Measurements from ENCODE around the gene CDH23. TPM values are rescaled to one million over a fixed set of nuclear protein-coding genes. Genes with fewer than 3 reads are reported as not detected.

CDH23 gene
- total and polyA plus RNA-seq, 8 donors = 1.8 to 22.8 (median 3.0) TPM

DNA sequence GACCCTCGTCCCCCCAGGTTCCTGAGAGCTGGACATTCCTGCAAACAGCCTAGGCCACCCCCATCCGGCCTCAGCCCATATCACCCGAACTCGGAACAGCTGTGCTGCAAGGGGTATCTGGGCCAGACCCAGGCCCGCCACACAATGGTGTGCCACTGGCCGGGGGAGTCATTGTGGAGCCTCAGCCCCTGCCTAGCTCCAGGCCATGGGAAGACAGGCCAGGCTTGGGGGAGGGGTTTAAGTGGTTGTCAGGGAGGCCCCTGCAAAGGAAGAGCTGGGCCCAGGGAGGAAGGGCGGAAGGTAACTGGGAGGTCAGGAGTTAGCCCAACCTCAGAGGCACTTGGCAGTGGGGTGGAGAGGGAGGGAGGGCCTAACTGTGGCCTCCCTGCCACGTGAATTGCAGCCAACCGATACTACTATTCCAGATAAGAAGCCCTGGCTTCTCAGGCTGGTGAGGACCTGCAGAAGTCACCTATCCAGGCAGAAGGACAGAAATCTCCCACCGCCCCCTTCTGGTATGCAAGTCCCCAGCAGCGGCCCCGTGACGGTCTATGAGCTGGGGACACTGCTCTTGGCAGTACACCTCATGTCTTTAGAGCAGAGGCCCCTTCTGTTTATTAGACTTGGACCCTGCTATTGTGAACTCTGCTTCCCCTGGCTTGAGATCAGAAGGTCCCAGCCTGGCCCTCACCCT, 349.8 kb downstream of the CDH23 start:
- peak in 2 of 4 donors; percentile 73 to 79 for DNase-seq
- Histone ChIP-seq H3K27ac (peak overlapping the region; percentile 71 to 94), H3K36me3 (peaks cover 0 to 20% of the 10 kb centered on the region in 2 donors), H3K27me3 (no peaks in the 10 kb centered on the region), H3K4me1 (peaks cover 39 to 94% of the 10 kb centered on the region in 2 donors), H3K4me3 (no peak overlapping the region), H3K9me3 (peaks cover 0 to 8% of the 10 kb centered on the region in 2 donors)
- intact Hi-C loops (cut with DNase I) = no loop called here
- TF ChIP-seq, protein P1, sequence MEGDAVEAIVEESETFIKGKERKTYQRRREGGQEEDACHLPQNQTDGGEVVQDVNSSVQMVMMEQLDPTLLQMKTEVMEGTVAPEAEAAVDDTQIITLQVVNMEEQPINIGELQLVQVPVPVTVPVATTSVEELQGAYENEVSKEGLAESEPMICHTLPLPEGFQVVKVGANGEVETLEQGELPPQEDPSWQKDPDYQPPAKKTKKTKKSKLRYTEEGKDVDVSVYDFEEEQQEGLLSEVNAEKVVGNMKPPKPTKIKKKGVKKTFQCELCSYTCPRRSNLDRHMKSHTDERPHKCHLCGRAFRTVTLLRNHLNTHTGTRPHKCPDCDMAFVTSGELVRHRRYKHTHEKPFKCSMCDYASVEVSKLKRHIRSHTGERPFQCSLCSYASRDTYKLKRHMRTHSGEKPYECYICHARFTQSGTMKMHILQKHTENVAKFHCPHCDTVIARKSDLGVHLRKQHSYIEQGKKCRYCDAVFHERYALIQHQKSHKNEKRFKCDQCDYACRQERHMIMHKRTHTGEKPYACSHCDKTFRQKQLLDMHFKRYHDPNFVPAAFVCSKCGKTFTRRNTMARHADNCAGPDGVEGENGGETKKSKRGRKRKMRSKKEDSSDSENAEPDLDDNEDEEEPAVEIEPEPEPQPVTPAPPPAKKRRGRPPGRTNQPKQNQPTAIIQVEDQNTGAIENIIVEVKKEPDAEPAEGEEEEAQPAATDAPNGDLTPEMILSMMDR (IDR thresholded peaks at IDR 0.05) = no peak
- peak; percentile 72 for ATAC-seq

- no peaks in the 10 kb centered on the region for H3K27me3 ChIP-seq
- intact Hi-C loops (cut with DNase I) = no loop called here
- no peak overlapping the region for H3K4me3 ChIP-seq
- TF ChIP-seq, protein P1 (IDR thresholded peaks at IDR 0.05) = no peak
- H3K9me3 ChIP-seq = peaks cover 0 to 7% of the 10 kb centered on the region in 2 donors
- peak overlapping the region; percentile 71 to 94 for H3K27ac ChIP-seq
- ATAC-seq (no peak), DNase-seq (no peak)
- peaks cover 39 to 94% of the 10 kb centered on the region in 2 donors for H3K4me1 ChIP-seq
- peaks cover 0 to 26% of the 10 kb centered on the region in 2 donors for H3K36me3 ChIP-seq
Measured at GRCh38 chr10:71747039-71747531, 350.4 kb downstream of the CDH23 start.

DNA sequence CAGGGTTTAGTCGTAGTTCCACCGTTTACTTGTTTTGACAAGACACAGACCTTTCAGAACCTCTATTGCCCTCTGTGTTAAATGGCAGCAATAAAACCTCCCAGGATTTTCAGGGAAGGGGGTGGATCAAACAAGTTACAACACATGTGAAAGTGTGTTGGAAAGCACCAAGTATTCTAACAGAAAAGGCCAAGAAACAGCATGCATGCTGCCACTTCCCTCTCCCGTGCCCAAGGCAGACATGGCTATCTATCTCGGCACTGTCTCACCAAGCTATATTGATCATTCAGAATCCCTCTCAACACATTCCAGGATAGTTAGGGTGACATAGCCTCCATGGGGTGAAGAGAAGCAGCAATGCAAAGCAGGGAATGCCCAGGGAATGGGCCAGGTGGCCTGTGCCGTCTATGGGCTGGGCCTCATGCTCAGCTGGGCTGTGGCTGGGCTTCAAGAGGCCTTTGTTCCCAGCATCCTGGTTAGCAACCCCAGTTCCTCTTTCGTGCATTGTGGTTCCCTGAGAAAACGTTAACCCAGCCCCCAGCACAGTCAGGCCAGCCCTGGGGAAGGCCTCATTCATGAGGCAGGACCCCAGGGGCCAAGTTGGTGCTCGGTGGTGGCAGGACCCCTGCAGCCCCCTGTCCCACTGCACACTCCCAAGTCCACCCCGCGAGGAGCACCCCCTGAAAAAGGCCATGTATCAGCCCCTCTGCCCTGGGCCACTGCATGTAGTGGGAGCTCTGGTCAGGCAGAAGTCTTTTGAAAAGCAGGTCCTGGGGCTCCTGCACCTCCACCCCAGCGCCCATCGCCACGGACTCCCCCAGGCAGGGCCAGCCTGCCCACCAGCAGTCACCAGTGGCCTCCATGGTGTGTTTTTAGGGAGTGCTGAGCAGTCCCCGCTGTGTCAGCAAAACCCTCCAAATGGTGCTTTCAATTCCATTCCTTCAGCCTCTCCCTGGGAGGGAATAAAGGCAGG, 351.1 kb downstream of the CDH23 start:
- Histone ChIP-seq H3K27ac (peak overlapping the region; percentile 71 to 94), H3K9me3 (no peaks in the 10 kb centered on the region), H3K36me3 (peaks cover 0 to 33% of the 10 kb centered on the region in 2 donors), H3K4me3 (no peak overlapping the region), H3K27me3 (no peaks in the 10 kb centered on the region), H3K4me1 (peaks cover 39 to 95% of the 10 kb centered on the region in 2 donors)
- intact Hi-C loops (cut with DNase I) = no loop called here
- peak; percentile 30 for ATAC-seq
- TF ChIP-seq, protein P1 (IDR thresholded peaks at IDR 0.05) = no peak
- DNase-seq = no peak

DNA sequence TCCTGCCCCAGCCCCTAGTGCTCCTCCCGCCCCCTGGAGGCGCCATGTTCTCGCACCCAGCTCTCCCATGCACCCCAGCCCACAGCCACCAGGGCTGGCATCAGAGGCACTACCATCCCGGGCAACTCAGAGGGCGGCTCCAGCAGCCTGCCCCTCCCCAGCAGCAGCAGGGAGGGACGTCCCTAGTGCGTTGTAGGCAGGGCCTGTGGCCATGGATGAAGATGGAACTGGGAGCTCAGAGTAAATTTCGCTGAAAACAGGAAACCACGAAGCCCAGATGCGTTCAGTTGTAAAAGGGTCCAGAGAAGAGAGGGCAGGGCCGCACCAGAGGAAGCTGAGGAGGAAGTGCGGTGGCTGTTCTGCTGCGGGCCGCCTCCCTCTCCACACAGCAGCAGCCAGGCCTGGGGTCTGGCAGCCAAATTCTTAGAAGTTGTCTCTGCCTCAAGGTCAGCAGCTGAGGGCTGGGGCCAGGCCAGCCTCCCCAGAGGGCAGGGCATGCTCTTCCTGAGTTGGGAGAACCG, 352.0 kb downstream of the CDH23 start:
- Histone ChIP-seq H3K4me1 (peaks cover 39 to 95% of the 10 kb centered on the region in 2 donors), H3K36me3 (peaks cover 0 to 39% of the 10 kb centered on the region in 2 donors), H3K4me3 (peak overlapping the region in 1 of 2 donors; percentile 2), H3K27ac (peak overlapping the region; percentile 71 to 94), H3K27me3 (no peaks in the 10 kb centered on the region), H3K9me3 (no peaks in the 10 kb centered on the region)
- intact Hi-C loops (cut with DNase I) = no loop called here
- TF ChIP-seq, protein P1 (IDR thresholded peaks at IDR 0.05) = peak in 1 of 2 donors; percentile 37
- ATAC-seq (peak; percentile 62), DNase-seq (peak in 3 of 4 donors; percentile 58 to 94 (median 86))
